Measurements from ENCODE around the gene APBB2.

GRCh38 chr4:41179498-41180195 lies 34.7 kb downstream of the APBB2 start:
- TF ChIP-seq CTCF (conservative IDR thresholded peaks at IDR 0.05) (no peak), EZH2 (IDR thresholded peaks at IDR 0.05; ENCODE audit: low read depth) (no peak)
